A549 (cell line): ENCODE measurements around the gene PDGFC. TPM values are rescaled to one million over a fixed set of nuclear protein-coding genes. Genes with fewer than 3 reads are reported as not detected.

Experiments used
- ATAC-seq, 2 experiments: fragments of 200-7000 bp in 1 of 2; fragments of >200 bp in 1 of 2; cut with Nextera tagmentation in 1 of 2; cut with Tn5 transposase in 1 of 2; 3 replicates each; pipeline versions ENCODE4 v1.8.0 to v1.9.1; 2018 to 2020; ENCODE audit warnings: mild to moderate bottlenecking in 1 of 2, moderate library complexity in 1 of 2
- CTCF ChIA-PET: fragments of 300-600 bp; sonication (Branson Sonifier 250); formaldehyde crosslinking; extraction: SDS; loops from one replicate; lab custom pipeline; 2021; ENCODE audit warnings: antibody characterized with exemption, inconsistent platforms; lab: Yijun Ruan, JAX
- POLR2A ChIA-PET: fragments of 350-600 bp; formaldehyde crosslinking; extraction: SDS; loops from one replicate; lab custom pipeline; 2021; ENCODE audit warnings: antibody characterized with exemption, inconsistent platforms; lab: Yijun Ruan, JAX
- DNase-seq, 2 experiments: peaks; one replicate each; pipeline versions ENCODE4 v3.0.0 to v3.0.0-alpha.2; 2011 to 2016; ENCODE audit warnings: low read depth in 1 of 2, low spot score in 1 of 2
- FAIRE-seq: peaks from 2 replicates; lab custom pipeline; 2011; peaks lifted over from hg19 to GRCh38; lab: Jason Lieb, UNC
- H3K27ac ChIP-seq, 2 experiments: fragments of >200 bp; sonication (Bioruptor Twin); formaldehyde crosslinking; 3 replicates each; pipeline ENCODE4 v1.5.1; 2016 to 2017
- H3K4me1 ChIP-seq: fragments of >200 bp; sonication (Bioruptor Twin); formaldehyde crosslinking; 3 replicates; pipeline ENCODE4 v1.6.1; 2016
- H3K4me2 ChIP-seq: fragments of >200 bp; sonication (Bioruptor Twin); formaldehyde crosslinking; 3 replicates; pipeline ENCODE4 v1.6.1; 2016
- H3K4me3 ChIP-seq: fragments of >200 bp; sonication (Bioruptor Twin); formaldehyde crosslinking; 3 replicates; pipeline ENCODE4 v1.5.1; 2016
- H3K9me3 ChIP-seq: fragments of >200 bp; sonication (Bioruptor Twin); formaldehyde crosslinking; 3 replicates; pipeline ENCODE4 v1.6.1; 2016
- BHLHE40 ChIP-seq: IDR thresholded peaks from 2 replicates; pipeline ENCODE4 v1.6.1; 2012; ENCODE audit warnings: low read depth, low read length, inconsistent platforms
- CBX2 ChIP-seq: fragments of 200-600 bp; sonication (generic); IDR thresholded peaks from 2 replicates; pipeline ENCODE4 v1.6.1; 2016; ENCODE audit warnings: low read depth, mild to moderate bottlenecking, borderline replicate concordance
- CHD2 ChIP-seq: fragments of 150-350 bp; IDR thresholded peaks from 2 replicates; pipeline ENCODE4 v1.6.1; 2014; ENCODE audit warnings: low read length; ENCODE audit not compliant: partially characterized antibody
- EHF ChIP-seq: fragments of 250-450 bp; sonication (Bioruptor Pico); IDR thresholded peaks from 2 replicates; pipeline ENCODE4 v1.5.0; 2020; ENCODE audit warnings: mild to moderate bottlenecking
- EP300 ChIP-seq, 2 experiments: fragments of >200 bp; sonication (Bioruptor Twin); formaldehyde crosslinking; IDR thresholded peaks; 2 replicates in 1 of 2; 3 replicates in 1 of 2; pipeline ENCODE4 v1.6.1; 2016 to 2017
- ESRRA ChIP-seq: fragments of 150-350 bp; IDR thresholded peaks from 2 replicates; pipeline ENCODE4 v1.6.1; 2014; ENCODE audit warnings: mild to moderate bottlenecking, low read length, borderline replicate concordance
- FOSL2 ChIP-seq, 2 experiments: fragments of 450-650 bp in 1 of 2; fragments of >200 bp in 1 of 2; sonication (Bioruptor Twin) in 1 of 2; formaldehyde crosslinking; IDR thresholded peaks; 2 replicates each; pipeline versions ENCODE4 v1.5.0 to v1.6.1; 2016 to 2020; ENCODE audit warnings: mild to moderate bottlenecking in 1 of 2, moderate library complexity in 1 of 2
- HOXA7 ChIP-seq: fragments of 250-450 bp; sonication (Bioruptor Pico); IDR thresholded peaks from 2 replicates; pipeline ENCODE4 v1.5.0; 2020; ENCODE audit warnings: mild to moderate bottlenecking, moderate library complexity
- JUN ChIP-seq, 2 experiments: fragments of >200 bp; sonication (Bioruptor Twin); formaldehyde crosslinking; IDR thresholded peaks; 2 replicates in 1 of 2; 3 replicates in 1 of 2; pipeline ENCODE4 v1.6.1; 2016 to 2017
- KDM1A ChIP-seq: fragments of 200-600 bp; sonication (generic); IDR thresholded peaks from 2 replicates; pipeline ENCODE4 v1.6.1; 2016; ENCODE audit warnings: low read depth, mild to moderate bottlenecking
- MAFK ChIP-seq: fragments of 450-650 bp; IDR thresholded peaks from 2 replicates; pipeline ENCODE4 v1.6.1; 2014; ENCODE audit not compliant: partially characterized antibody
- MYC ChIP-seq: IDR thresholded peaks from 2 replicates; pipeline ENCODE4 v1.6.1; 2012; ENCODE audit warnings: mild to moderate bottlenecking, inconsistent platforms, low read length, improper control_type of control experiment, borderline replicate concordance
- NPAS2 ChIP-seq: fragments of 250-450 bp; sonication (Bioruptor Pico); IDR thresholded peaks from 2 replicates; pipeline ENCODE4 v1.8.0; 2022; ENCODE audit warnings: mild to moderate bottlenecking, moderate library complexity, borderline replicate concordance
- RFX5 ChIP-seq: fragments of 450-650 bp; IDR thresholded peaks from 2 replicates; pipeline ENCODE4 v1.7.1; 2014; ENCODE audit warnings: antibody characterized with exemption, mild to moderate bottlenecking, moderate library complexity
- RNF2 ChIP-seq: fragments of 200-600 bp; sonication (generic); IDR thresholded peaks from 2 replicates; pipeline ENCODE4 v1.6.1; 2016; ENCODE audit warnings: low read depth, mild to moderate bottlenecking, antibody characterized with exemption, moderate library complexity, borderline replicate concordance
- SREBF2 ChIP-seq: fragments of 450-650 bp; IDR thresholded peaks from 2 replicates; pipeline ENCODE4 v1.6.1; 2014; ENCODE audit warnings: mild to moderate bottlenecking, moderate library complexity
- TFCP2L1 ChIP-seq: fragments of 250-450 bp; sonication (Bioruptor Pico); IDR thresholded peaks from 2 replicates; pipeline ENCODE4 v1.5.0; 2021; ENCODE audit warnings: mild to moderate bottlenecking
- ZC3H11A ChIP-seq: fragments of 450-650 bp; IDR thresholded peaks from 2 replicates; pipeline ENCODE4 v1.6.1; 2014; ENCODE audit warnings: antibody characterized with exemption, mild to moderate bottlenecking
- ZFP36 ChIP-seq: fragments of 450-650 bp; IDR thresholded peaks from 2 replicates; pipeline ENCODE4 v1.6.1; 2014; ENCODE audit warnings: borderline replicate concordance; ENCODE audit not compliant: partially characterized antibody
- ZNF302 ChIP-seq: fragments of 250-450 bp; sonication (Bioruptor Pico); IDR thresholded peaks from 2 replicates; pipeline ENCODE4 v1.9.0; 2021; ENCODE audit warnings: inconsistent platforms, mild to moderate bottlenecking, moderate library complexity
- ZSCAN20 ChIP-seq: fragments of 250-450 bp; sonication (Bioruptor Pico); IDR thresholded peaks from 2 replicates; pipeline ENCODE4 v1.8.0; 2022; ENCODE audit warnings: mild to moderate bottlenecking, moderate library complexity
- WGBS: methylation state at CpG from one replicate; pipeline ENCODE4 v1.1.6; 2017; ENCODE audit errors: missing lambda C conversion rate; 5-methylcytosine and 5-hydroxymethylcytosine counted together
- polyA plus RNA-seq, 4 experiments: library from polyadenylated mRNA; depleted of rRNA in 3 of 4; stranded (reverse); fragments of >200 nt; fragmentation: RNase III in 1 of 4; extraction: RNeasy Plus Mini Kit Qiagen cat#74134 plus additional on column Dnase treatment in 1 of 4; gene quantifications; 2 replicates in 3 of 4; 3 replicates in 1 of 4; pipeline ENCODE4 v1.2.3, GENCODE V29; 2011 to 2017
- TF ChIP-seq, protein P1 (sequence below): fragments of >200 bp; sonication (Bioruptor Twin); formaldehyde crosslinking; IDR thresholded peaks from 3 replicates; pipeline ENCODE4 v1.5.1; 2016
- TF ChIP-seq, protein P2 (sequence below): fragments of 250-450 bp; sonication (Bioruptor Pico); IDR thresholded peaks from 2 replicates; pipeline ENCODE4 v1.5.0; 2020; ENCODE audit warnings: low read depth, mild to moderate bottlenecking, moderate library complexity

Gene PDGFC
- polyA plus RNA-seq, 2 of the 4 experiments (the other 2 are of a cell fraction), result 3.5 to 4.1 TPM

DNA sequence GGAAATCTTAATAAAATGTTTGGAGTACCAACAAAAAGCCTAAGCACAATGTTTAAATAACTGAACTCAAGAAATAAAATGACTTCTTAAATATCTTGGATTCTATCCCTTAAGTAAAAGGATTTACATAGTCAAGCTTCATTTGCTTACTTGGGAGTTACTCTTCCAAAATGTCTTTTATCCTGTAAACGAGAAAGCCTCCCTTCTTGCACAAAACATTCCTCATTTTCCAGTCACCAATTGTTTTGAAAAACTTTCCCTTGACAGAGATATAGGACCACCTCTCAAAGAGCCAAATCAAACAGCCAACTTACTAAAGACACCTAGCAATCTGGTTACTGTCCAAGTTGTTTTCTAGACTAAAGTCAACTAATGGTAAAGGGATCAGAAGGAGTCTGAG lies 18.6 kb downstream of the PDGFC start:
- ChIA-PET POLR2A (no interaction called here), CTCF (no interaction called here)
- Histone ChIP-seq H3K4me2 (no peak overlapping the region), H3K27ac (no peak overlapping the region), H3K4me3 (no peak overlapping the region), H3K9me3 (no peaks in the 10 kb centered on the region), H3K4me1 (peaks cover 40% of the 10 kb centered on the region)
- DNase-seq (no peak), ATAC-seq (no peak), FAIRE-seq (no peak)
- TF ChIP-seq MYC (no peak), ZNF302 (CRISPR knock-in tag) (no peak), RNF2 (no peak), TFCP2L1 (CRISPR knock-in tag) (no peak), ESRRA (no peak), RFX5 (no peak), HOXA7 (CRISPR knock-in tag) (no peak), EHF (CRISPR knock-in tag) (no peak), ZFP36 (no peak), MAFK (no peak), BHLHE40 (no peak), EP300 (IDR thresholded peaks at IDR 0.05) (no peak), FOSL2 (IDR thresholded peaks at IDR 0.05) (no peak), FOSL2 (CRISPR knock-in tag; IDR thresholded peaks at IDR 0.05) (no peak), ZC3H11A (no peak), JUN (IDR thresholded peaks at IDR 0.05) (no peak), CBX2 (no peak), KDM1A (no peak)
- TF ChIP-seq, protein P1, sequence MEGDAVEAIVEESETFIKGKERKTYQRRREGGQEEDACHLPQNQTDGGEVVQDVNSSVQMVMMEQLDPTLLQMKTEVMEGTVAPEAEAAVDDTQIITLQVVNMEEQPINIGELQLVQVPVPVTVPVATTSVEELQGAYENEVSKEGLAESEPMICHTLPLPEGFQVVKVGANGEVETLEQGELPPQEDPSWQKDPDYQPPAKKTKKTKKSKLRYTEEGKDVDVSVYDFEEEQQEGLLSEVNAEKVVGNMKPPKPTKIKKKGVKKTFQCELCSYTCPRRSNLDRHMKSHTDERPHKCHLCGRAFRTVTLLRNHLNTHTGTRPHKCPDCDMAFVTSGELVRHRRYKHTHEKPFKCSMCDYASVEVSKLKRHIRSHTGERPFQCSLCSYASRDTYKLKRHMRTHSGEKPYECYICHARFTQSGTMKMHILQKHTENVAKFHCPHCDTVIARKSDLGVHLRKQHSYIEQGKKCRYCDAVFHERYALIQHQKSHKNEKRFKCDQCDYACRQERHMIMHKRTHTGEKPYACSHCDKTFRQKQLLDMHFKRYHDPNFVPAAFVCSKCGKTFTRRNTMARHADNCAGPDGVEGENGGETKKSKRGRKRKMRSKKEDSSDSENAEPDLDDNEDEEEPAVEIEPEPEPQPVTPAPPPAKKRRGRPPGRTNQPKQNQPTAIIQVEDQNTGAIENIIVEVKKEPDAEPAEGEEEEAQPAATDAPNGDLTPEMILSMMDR, result no peak
- TF ChIP-seq, protein P2, sequence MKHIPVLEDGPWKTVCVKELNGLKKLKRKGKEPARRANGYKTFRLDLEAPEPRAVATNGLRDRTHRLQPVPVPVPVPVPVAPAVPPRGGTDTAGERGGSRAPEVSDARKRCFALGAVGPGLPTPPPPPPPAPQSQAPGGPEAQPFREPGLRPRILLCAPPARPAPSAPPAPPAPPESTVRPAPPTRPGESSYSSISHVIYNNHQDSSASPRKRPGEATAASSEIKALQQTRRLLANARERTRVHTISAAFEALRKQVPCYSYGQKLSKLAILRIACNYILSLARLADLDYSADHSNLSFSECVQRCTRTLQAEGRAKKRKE, result no peak
- WGBS, result 42% methylated on average over 1 of the region's 1 CpG

- H3K4me2 ChIP-seq, result no peak overlapping the region; the same call in 2 of the 3 replicates
- no peak for FAIRE-seq
- ChIA-PET POLR2A (no interaction called here), CTCF (interaction anchor here (1.0 kb wide), 1 partner anchor 17 kb away, joined by 4 read pairs; no protein-coding TSS in a partner anchor)
- H3K9me3 ChIP-seq, result no peaks in the 10 kb centered on the region
- H3K4me1 ChIP-seq, result peaks cover 38% of the 10 kb centered on the region
- no peak for ATAC-seq
- TF ChIP-seq BHLHE40 (no peak), ZSCAN20 (CRISPR knock-in tag) (no peak), SREBF2 (no peak), NPAS2 (CRISPR knock-in tag) (no peak), EHF (CRISPR knock-in tag) (no peak), CHD2 (no peak), ZC3H11A (no peak)
- WGBS, result 82% methylated on average over 3 of the region's 3 CpGs
- no peak overlapping the region for H3K27ac ChIP-seq
- H3K4me3 ChIP-seq, result no peak overlapping the region
- no peak for DNase-seq
These were observed 19.4 kb downstream of the PDGFC start for GRCh38 chr4:156952078-156952759.
